GM12878 (cell line): Measurements from ENCODE around the gene PUS10. TPM values are rescaled to one million over a fixed set of nuclear protein-coding genes. Genes with fewer than 3 reads are reported as not detected.
"Not testable (repeated sequence)": the region's sequence is repeated elsewhere in the genome, so short reads cannot be mapped to it uniquely, and the experiment has no call there.

ENCODE experiments used
- ATAC-seq: fragments of 200-7000 bp; cut with Tn5 transposase; 3 replicates; pipeline ENCODE4 v1.9.1; 2020; ENCODE audit warnings: mild to moderate bottlenecking, moderate library complexity
- BruUV-seq: library from RNA; stranded (reverse); fragments of 400-500 nt; replicated peaks from 2 replicates; lab custom pipeline; 2021; lab: Mats Ljungman, UMichigan
- CTCF ChIA-PET: fragments of 300-600 bp; sonication (Branson Sonifier 250); formaldehyde crosslinking; extraction: SDS; loops from one replicate; lab custom pipeline; 2021; ENCODE audit warnings: inconsistent platforms; lab: Yijun Ruan, JAX
- POLR2A ChIA-PET: fragments of 350-600 bp; formaldehyde crosslinking; extraction: SDS; loops from one replicate; lab custom pipeline; 2021; ENCODE audit warnings: inconsistent platforms; lab: Charles Lee
- RAD21 ChIA-PET: fragments of 300-600 bp; sonication (Branson Sonifier 250); formaldehyde crosslinking; loops from one replicate; lab custom pipeline; 2023; ENCODE audit warnings: antibody characterized with exemption; ENCODE audit not compliant: unreplicated experiment; lab: Charles Lee
- SMC1A ChIA-PET: fragments of 300-600 bp; sonication (Branson Sonifier 250); formaldehyde crosslinking; loops from one replicate; lab custom pipeline; 2023; ENCODE audit not compliant: unreplicated experiment, uncharacterized antibody; lab: Charles Lee
- DNase-seq: peaks from one replicate; pipeline ENCODE4 v3.0.0-alpha.2; 2011; ENCODE audit warnings: low read depth, low spot score
- FAIRE-seq: peaks from 3 replicates; lab custom pipeline; 2011; peaks lifted over from hg19 to GRCh38; lab: Jason Lieb, UNC
- H2AFZ ChIP-seq: 2 replicates; pipeline ENCODE4 v1.6.0; 2011; ENCODE audit warnings: low read depth, low read length, control low read depth; ENCODE audit not compliant: control insufficient read depth
- H3K27ac ChIP-seq: 2 replicates; pipeline ENCODE4 v1.5.1; 2011; ENCODE audit warnings: control low read depth; ENCODE audit not compliant: control insufficient read depth, insufficient read depth
- H3K27me3 ChIP-seq, 2 experiments: replicated peaks in 1 of 2; 2 replicates each; pipeline versions ENCODE4 v1.6.0 to v1.6.1; 2011; ENCODE audit warnings: low read length in 1 of 2; ENCODE audit not compliant: control insufficient read depth in 2 of 2, insufficient read depth in 2 of 2
- H3K36me3 ChIP-seq, 2 experiments: 2 replicates each; pipeline ENCODE4 v1.5.1; 2011; ENCODE audit warnings: low read length in 1 of 2; ENCODE audit not compliant: control insufficient read depth in 2 of 2, insufficient read depth in 2 of 2
- H3K4me1 ChIP-seq: 2 replicates; pipeline ENCODE4 v1.6.1; 2011; ENCODE audit warnings: mild to moderate bottlenecking, low read length, moderate library complexity, mixed read lengths; ENCODE audit not compliant: control insufficient read depth, insufficient read depth
- H3K4me2 ChIP-seq: 2 replicates; pipeline ENCODE4 v1.6.0; 2011; ENCODE audit warnings: control low read depth; ENCODE audit not compliant: control insufficient read depth, insufficient read depth
- H3K4me3 ChIP-seq: fragments of 200-600 bp; sonication (generic); 2 replicates; pipeline ENCODE4 v1.5.1; 2016
- H3K79me2 ChIP-seq: 2 replicates; pipeline ENCODE4 v1.6.0; 2011; ENCODE audit warnings: low read length; ENCODE audit not compliant: control insufficient read depth, insufficient read depth
- H3K9ac ChIP-seq: 2 replicates; pipeline ENCODE4 v1.8.0; 2011; ENCODE audit warnings: low read length, control low read depth, mixed read lengths; ENCODE audit not compliant: control insufficient read depth, insufficient read depth
- H3K9me3 ChIP-seq: replicated peaks from 3 replicates; pipeline ENCODE4 v1.5.1; 2011; ENCODE audit warnings: mild to moderate bottlenecking, low read length; ENCODE audit not compliant: control insufficient read depth, insufficient read depth
- H4K20me1 ChIP-seq: 2 replicates; pipeline ENCODE4 v1.6.0; 2011; ENCODE audit not compliant: control insufficient read depth, insufficient read depth
- CTCF ChIP-seq, 3 experiments: IDR thresholded peaks in 2 of 3; conservative IDR thresholded peaks in 1 of 3; 2 replicates each; pipeline ENCODE4 v1.5.1; 2011; ENCODE audit warnings: low read depth in 3 of 3, low read length in 3 of 3, mild to moderate bottlenecking in 3 of 3, control low read depth in 2 of 3, moderate library complexity in 2 of 3, inconsistent platforms in 1 of 3, mixed read lengths in 1 of 3; ENCODE audit not compliant: control insufficient read depth in 2 of 3, insufficient read depth in 1 of 3; ENCODE audit errors: extremely low read depth in 1 of 3
- EED ChIP-seq: sonication (generic); IDR thresholded peaks from 2 replicates; pipeline ENCODE4 v1.6.1; 2016; ENCODE audit warnings: antibody characterized with exemption, low read depth
- JUNB ChIP-seq: IDR thresholded peaks from 2 replicates; pipeline ENCODE4 v1.6.1; 2016; ENCODE audit warnings: antibody characterized with exemption, mild to moderate bottlenecking
- LARP7 ChIP-seq: fragments of 450-650 bp; IDR thresholded peaks from 2 replicates; pipeline ENCODE4 v1.6.1; 2017; ENCODE audit warnings: mild to moderate bottlenecking
- RELA ChIP-seq: fragments of 450-650 bp; IDR thresholded peaks from 2 replicates; pipeline ENCODE4 v1.8.0; 2014; ENCODE audit warnings: borderline replicate concordance; ENCODE audit not compliant: partially characterized antibody
- RUNX3 ChIP-seq: IDR thresholded peaks from 2 replicates; pipeline ENCODE4 v1.6.1; 2012; ENCODE audit warnings: low read length, inconsistent platforms
- USF1 ChIP-seq: IDR thresholded peaks from 2 replicates; pipeline ENCODE4 v1.6.1; 2011; ENCODE audit warnings: borderline replicate concordance, low read depth, mild to moderate bottlenecking, moderate library complexity, mixed read lengths, low read length; ENCODE audit not compliant: insufficient read depth; ENCODE audit errors: extremely low read length
- YY1 ChIP-seq: IDR thresholded peaks from 2 replicates; pipeline ENCODE4 v1.6.1; 2011; ENCODE audit warnings: low read depth, mild to moderate bottlenecking, low read length
- ZBED1 ChIP-seq: IDR thresholded peaks from 2 replicates; pipeline ENCODE4 v1.6.1; 2016; ENCODE audit warnings: borderline replicate concordance
- WGBS: methylation state at CpG from one replicate; pipeline ENCODE4 v1.1.6; 2016; ENCODE audit warnings: low lambda C conversion rate; ENCODE audit not compliant: insufficient replicate concordance, insufficient coverage; ENCODE audit errors: missing lambda C conversion rate; 5-methylcytosine and 5-hydroxymethylcytosine counted together
- in situ Hi-C: fragments of 300-500 bp; cut with MboI; formaldehyde crosslinking; loops from 9 replicates; pipeline ENCODE4 v1.14.3; 2018; ENCODE audit warnings: mixed read lengths
- intact Hi-C: fragments of 100-400 bp; cut with micrococcal nuclease; formaldehyde crosslinking; loops from one replicate; pipeline ENCODE4 v1.14.2; 2022; ENCODE audit not compliant: unreplicated experiment
- polyA plus RNA-seq, 11 experiments: library from polyadenylated mRNA; depleted of rRNA in 4 of 11; unstranded in 6 of 11; stranded (reverse) in 5 of 11; fragments of >200 nt; fragmentation: Nextera tagmentation in 4 of 11; fragmentation: Illumina TruSeq in 1 of 11; extraction: Ambion mirVana in 4 of 11; extraction: Trizol in 1 of 11; gene quantifications; 1 replicate in 1 of 11; 2 replicates in 10 of 11; pipeline versions ENCODE4 v1.2.1 to v1.2.3, GENCODE V29; 2011 to 2016; ENCODE audit warnings: inconsistent platforms in 2 of 11, missing spikeins in 2 of 11, low read depth in 1 of 11
- total RNA-seq, 4 experiments: library from RNA; depleted of rRNA in 3 of 4; stranded (reverse); fragments of >200 nt in 3 of 4; fragmentation: Illumina TruSeq in 1 of 4; extraction: Trizol in 1 of 4; gene quantifications; 2 replicates each; pipeline versions ENCODE4 v1.2.1 to v1.2.3, GENCODE V29; 2013 to 2021

The PUS10 gene
- total and polyA plus RNA-seq, 10 of the 15 experiments (the other 5 are each of a cell fraction or from before 2014, with no cell fraction given), result 9.1 to 17.0 (median 13.0) TPM

GRCh38 chr2:61044636-61045035, 26.6 kb upstream of the PUS10 start (continued):
- TF ChIP-seq YY1, result no peak
- TF ChIP-seq RUNX3, result peak; percentile 78
- no peak for TF ChIP-seq USF1
- TF ChIP-seq ZBED1, result no peak
- peak; percentile 26; the same call in 1 of the 2 replicates for TF ChIP-seq JUNB
- no peak for TF ChIP-seq EED
- TF ChIP-seq RELA, result no peak

GRCh38 chr2:61042807-61043206, 24.8 kb upstream of the PUS10 start:
- DNase-seq (no peak), ATAC-seq (no peak), FAIRE-seq (no peak)
- RAD21 ChIA-PET, result no interaction called here
- intact Hi-C loops (no loop called here), in situ Hi-C loops (no loop called here)
- POLR2A ChIA-PET, result no interaction called here
- peaks cover 6% of the 10 kb centered on the region; the same call in 2 of the 3 replicates for H3K9me3 ChIP-seq
- CTCF ChIA-PET, result interaction anchor here (1.1 kb wide), 1 partner anchor 11 kb away, joined by 3 read pairs; no protein-coding TSS in a partner anchor
- 94% methylated on average over 3 of the region's 3 CpGs for WGBS
- 0 out of 4 replicates have a peak, but pooled peaks cover 0 to 2% of the 10 kb centered on the region in 2 experiments for H3K36me3 ChIP-seq
- no peak overlapping the region for H3K4me2 ChIP-seq
- H3K9ac ChIP-seq, result no peak overlapping the region
- no TSS peak for BruUV-seq
- SMC1A ChIA-PET, result interaction anchor here (1.0 kb wide), 1 partner anchor 24 kb away, joined by 4 read pairs; no protein-coding TSS in a partner anchor
- no peak overlapping the region for H3K4me3 ChIP-seq
- H3K79me2 ChIP-seq, result no peaks in the 10 kb centered on the region
- H3K27ac ChIP-seq, result no peak overlapping the region
- no peaks in the 10 kb centered on the region for H4K20me1 ChIP-seq
- no peaks in the 10 kb centered on the region for H3K27me3 ChIP-seq
- H2AFZ ChIP-seq, result no peak overlapping the region
- H3K4me1 ChIP-seq, result no peaks in the 10 kb centered on the region; the same call in 1 of the 2 replicates
- TF ChIP-seq LARP7 (no peak), CTCF (IDR thresholded peaks at IDR 0.05 in 2 of 3, conservative IDR thresholded peaks at IDR 0.05 in 1 of 3; ENCODE audit: control insufficient read depth in 2 of 3, extremely low read depth in 1 of 3, insufficient read depth in 1 of 3, low read depth in 3 of 3, low read length in 3 of 3) (no peak)
- TF ChIP-seq, all 136 proteins: peak for 0

GRCh38 chr2:61036643-61037042, 18.6 kb upstream of the PUS10 start:
- POLR2A ChIA-PET, H3K27ac ChIP-seq, ATAC-seq, RAD21 ChIA-PET, H3K79me2 ChIP-seq, H2AFZ ChIP-seq, H3K4me3 ChIP-seq, H4K20me1 ChIP-seq, H3K4me1 ChIP-seq, CTCF ChIA-PET, intact Hi-C loops, BruUV-seq, FAIRE-seq, H3K27me3 ChIP-seq, H3K9ac ChIP-seq, SMC1A ChIA-PET, DNase-seq, in situ Hi-C loops, H3K4me2 ChIP-seq, H3K9me3 ChIP-seq: not testable (repeated sequence)
- H3K36me3 ChIP-seq, result peaks cover 0 to 11% of the 10 kb centered on the region in 2 experiments; a peak in 2 of 4 replicates
- WGBS, result 97% methylated on average over 2 of the region's 2 CpGs
